Umbilical cord (tissue), 2 donors: ENCODE data around the gene IKBKE. TPM values are rescaled to one million over a fixed set of nuclear protein-coding genes. Genes with fewer than 3 reads are reported as not detected.

Experiments
- DNase-seq: peaks from one replicate; pipeline ENCODE4 v3.0.0-alpha.2; 2015; ENCODE audit warnings: low spot score
- total RNA-seq: library from RNA; depleted of rRNA; stranded (reverse); fragments of >200 nt; gene quantifications from one replicate; pipeline ENCODE4 v1.2.3, GENCODE V29; 2014; ENCODE audit warnings: low replicate concordance; ENCODE audit not compliant: insufficient read depth

IKBKE gene
- total RNA-seq, 1 donor from 2014 or later = 4.3 TPM

DNA sequence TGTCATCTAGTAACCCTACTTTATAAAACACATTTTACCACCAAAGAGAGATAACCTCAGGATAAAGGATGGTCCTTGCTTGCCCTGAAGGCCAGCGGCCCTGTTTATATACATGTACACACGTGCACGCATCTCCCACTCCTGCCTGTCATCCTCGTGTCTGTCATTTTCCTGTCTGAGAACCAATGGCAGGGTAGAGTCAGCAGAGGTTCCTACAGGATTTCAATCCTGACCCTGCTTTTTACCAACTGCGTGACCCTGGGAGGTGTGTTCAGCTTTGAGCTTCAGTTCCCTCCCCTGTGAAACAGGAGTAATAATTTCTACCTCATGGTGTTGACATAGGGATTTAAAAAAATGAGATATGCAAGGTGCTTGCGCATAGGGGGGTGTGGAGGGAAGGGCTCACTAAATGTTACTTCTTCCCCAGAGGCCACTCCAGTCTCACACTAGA lies 24.8 kb downstream of the IKBKE start:
- no peak for DNase-seq

DNA sequence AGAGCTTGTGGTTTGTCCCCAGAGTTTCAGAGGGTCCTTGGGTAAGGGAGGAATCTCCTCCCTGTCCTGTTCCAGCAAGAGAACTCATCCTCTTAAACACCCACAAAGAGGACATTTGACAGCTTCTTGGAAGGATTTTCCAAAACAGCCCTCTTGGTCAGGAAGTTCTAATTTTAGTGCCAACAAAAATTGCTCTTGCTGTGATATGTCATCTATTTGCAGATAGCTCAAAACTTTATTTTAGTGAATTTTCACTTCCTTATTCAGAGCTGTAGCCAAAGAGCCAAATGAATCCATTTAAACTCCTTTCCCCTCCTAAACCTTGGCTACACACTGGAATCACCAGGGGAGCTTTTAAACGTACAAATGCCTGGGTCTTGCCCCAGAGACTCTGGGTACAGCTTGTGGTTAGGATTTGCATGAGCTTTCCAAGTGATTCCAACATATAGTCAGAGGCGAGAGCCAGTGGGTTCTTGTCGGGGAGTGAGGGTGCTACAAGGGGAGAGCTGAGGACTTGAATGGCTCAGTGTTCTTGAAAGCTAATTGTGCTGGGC lies 25.3 kb downstream of the IKBKE start:
- DNase-seq = no peak

DNA sequence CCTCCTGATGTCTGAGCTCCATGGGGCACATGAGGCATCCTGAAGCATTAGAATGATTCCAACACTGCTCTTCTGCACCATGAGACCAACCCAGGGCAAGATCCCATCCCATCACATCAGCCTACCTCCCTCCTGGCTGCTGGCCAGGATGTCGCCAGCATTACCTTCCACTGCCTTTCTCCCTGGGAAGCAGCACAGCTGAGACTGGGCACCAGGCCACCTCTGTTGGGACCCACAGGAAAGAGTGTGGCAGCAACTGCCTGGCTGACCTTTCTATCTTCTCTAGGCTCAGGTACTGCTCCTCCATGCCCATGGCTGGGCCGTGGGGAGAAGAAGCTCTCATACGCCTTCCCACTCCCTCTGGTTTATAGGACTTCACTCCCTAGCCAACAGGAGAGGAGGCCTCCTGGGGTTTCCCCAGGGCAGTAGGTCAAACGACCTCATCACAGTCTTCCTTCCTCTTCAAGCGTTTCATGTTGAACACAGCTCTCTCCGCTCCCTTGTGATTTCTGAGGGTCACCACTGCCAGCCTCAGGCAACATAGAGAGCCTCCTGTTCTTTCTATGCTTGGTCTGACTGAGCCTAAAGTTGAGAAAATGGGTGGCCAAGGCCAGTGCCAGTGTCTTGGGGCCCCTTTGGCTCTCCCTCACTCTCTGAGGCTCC lies 26.0 kb downstream of the IKBKE start:
- DNase-seq = no peak

DNA sequence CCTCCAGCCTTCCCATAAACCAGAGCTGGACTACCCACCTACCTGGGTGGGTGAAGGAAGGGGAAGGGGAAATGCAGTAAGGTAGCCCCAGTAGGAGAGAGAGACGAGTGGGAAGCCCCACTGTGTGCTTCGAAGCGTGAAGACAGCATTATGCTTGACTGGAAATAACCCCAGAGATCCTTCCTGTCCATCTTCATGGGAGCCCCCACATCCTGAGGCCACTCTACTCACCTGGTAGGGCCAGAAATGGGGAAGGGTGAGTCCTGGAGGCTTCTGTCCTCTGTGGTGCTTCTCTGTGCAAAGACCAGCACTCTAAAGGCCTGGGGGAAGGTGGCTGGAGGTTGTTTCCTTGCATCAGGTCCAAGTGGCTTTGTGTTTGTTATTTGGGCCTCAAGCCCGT lies 27.1 kb downstream of the IKBKE start:
- DNase-seq = no peak

DNA sequence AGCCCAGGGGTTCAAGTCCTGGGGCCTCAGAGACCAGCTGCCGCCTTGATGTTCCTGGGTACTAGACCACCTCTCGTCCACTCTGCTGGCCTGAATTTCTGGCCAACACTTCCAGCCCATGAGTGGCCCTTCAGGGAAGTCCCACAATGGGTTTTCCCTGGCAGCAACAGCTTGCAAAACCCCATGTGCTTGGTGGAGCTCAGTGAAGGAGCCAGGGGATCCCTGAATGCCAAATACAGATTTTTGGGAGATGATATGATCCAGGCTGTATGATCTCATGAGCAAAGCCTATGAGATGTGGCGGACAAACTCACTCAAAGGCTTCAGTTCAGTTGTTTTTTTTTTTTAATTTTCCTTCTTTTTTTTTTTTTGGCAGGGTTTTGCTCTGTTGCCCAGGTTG lies 27.5 kb downstream of the IKBKE start:
- no peak for DNase-seq

DNA sequence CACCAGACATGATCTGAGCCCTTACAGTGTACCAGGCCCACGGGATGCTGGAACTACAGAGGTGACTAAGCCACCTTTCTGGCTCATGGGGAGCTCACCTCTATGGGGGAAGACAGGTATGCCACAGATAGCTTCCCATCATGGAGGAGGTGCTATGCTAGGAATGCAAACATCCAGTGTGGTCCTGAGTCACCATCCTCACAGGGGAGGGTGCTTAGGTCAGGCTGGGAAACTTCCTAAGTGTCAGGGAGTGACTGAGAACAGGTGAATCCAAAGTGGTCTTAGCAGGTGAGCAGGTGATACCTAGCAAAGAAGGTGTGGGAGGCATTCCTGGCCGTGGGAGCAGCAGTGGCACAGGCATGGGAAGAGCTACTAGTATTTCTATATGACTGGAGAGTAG lies 28.4 kb downstream of the IKBKE start:
- DNase-seq = no peak

DNA sequence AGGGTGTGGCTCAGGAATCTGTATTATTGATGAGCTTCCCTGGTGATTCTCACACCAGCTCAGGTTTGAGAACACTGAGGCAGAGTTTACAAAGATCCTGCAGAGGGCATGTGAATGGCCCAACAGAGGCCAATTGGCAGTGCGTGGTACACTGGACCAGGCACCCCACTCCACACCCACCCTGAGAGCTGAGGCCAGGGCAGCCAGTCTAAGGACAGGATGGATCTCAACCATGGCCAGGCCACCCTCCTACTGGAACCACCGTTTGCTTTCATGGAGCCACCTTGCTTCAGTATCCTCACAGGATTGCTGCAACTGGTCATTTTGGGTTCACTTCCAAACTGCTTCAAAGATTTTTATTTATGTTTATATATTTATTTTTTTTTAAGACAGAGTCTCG lies 29.8 kb downstream of the IKBKE start:
- DNase-seq = no peak

DNA sequence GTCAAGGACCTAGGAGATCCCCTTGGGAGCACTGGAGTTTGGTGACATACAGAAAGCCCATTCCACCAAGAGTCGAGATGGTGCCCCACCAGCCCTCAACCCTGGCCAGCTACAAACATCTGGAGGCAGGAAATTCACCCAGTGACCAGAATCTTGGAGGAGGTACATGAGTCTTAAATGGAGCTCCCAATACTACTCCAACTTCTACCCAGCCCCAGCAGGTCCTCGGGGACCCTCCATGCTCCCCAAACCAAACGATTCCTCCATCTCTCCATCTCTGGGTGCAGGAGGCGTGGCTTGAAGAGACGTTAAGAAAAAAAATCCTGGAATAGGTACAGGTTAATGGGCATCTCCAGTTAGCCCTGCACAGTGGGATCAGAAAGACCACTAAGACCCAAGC lies 31.6 kb downstream of the IKBKE start:
- DNase-seq = no peak

DNA sequence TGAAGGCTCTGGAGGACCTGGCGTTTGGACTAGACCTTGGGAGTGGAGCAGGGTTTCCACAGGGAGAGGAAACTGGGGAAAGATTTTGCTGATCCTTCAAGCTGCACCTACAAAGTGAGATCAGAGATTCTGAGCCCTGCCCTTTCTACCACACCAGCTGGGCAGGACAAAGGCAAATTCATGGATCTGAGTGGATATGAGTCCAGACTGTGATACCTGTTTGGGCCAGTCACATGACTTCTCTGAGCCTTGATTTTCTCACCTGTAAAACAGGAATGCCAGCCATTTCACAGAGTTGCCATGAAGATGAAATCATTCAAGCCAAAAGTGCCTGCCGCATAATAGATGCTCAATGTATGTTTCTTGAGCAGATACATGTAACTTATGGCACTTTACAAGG lies 32.1 kb downstream of the IKBKE start:
- no peak for DNase-seq

DNA sequence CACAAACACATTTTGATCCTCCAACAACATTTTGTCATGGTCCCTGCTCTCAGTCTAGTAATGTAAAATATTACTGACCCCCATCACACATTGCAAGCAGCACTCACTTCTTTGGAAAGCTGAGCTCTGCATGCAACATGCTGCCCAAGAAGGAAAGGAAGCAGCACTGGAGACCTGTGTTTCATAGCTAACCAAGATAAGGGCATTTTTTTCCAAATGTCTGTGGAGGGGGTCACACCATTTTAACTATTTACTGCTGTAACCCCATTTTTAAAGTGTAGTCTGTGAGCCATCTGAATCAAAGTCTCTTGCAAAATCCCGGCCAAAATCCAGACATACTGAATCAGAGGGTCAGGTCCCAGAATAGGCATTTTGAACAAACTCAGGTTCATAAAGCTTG lies 32.5 kb downstream of the IKBKE start:
- DNase-seq = peak; percentile 74

DNA sequence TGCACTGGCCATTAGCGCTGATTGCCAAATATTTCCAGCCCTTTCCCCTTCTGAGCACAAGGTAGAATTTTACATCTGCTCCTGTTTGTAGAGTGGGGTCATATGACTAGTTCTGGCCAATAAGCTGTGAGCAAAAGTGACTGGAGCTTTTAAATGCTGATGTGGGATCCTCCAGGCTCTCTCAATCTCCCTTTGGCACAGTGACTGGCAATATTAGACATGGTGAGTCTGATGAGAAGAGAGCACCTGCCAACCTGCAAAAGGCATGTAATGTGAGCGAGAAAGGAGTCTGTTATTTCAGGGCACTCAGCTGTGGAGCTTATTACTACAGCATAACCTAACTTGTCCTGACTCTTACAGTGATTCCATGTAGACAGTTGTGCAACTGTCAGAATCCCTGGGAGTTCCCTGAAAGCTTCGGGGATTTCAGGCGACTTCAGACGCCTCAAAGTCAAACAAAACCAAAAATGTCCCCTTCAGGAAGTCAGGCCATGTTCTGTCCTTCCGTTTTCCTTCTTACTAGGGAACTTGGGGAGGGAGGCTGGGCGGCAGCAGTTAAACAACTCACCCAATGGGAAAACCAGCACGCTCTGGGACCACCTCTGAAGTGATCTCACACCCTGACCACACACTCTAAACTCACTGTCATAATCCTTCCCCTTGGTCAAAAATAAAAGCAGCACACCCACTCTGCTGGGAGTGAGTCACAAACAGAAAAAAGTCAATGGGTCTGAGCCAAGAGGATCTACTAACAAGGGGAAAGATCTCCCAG lies 33.5 kb downstream of the IKBKE start:
- peak; percentile 84 for DNase-seq

DNA sequence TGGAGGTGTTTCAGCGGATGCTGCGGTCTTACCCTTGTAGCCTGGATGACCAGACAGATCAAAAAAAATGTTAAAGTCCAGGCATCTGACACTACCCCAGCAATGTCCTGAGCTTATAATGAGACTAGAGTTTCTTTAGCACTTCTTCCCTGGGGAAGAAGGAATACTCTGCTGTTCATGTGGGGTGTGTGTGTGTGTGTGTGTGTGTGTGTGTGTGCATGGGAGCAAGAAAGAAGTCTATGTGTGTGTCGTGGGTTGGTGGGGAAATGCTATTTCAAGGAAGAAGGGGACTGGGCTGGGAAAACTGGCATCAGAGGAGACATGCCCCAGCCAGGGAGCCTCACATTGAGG lies 34.1 kb downstream of the IKBKE start:
- no peak for DNase-seq

DNA sequence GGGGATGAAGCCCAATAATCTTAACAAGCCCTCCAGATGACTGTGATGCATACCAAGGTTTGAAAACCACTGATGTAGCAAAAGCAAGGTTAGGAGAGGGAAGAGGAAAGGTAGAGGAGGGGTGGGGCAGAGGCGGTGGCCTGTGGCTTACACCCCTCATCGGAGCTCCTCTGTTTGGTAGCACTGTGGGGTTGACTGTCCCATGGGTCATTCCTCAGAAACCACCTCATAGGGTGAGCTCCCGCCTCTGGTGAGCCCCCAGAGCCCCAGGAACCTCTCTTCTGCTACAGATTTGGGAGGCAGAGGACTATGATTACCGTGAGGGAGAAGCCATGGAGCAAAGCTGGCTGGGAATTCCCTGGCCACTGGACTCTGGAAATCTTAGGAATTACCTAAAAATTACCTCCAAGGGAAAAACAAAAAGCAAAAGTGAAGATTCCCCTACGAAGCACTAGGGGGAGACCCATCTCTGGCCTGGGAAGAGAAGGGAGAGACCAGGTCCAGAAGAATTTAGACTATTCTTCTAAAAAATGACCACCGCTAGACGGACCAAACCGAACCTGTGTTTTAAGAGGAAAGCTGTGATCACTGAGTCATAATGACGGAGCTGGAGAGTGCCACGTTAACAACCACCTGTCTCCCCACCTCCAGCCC lies 35.6 kb downstream of the IKBKE start:
- no peak for DNase-seq

DNA sequence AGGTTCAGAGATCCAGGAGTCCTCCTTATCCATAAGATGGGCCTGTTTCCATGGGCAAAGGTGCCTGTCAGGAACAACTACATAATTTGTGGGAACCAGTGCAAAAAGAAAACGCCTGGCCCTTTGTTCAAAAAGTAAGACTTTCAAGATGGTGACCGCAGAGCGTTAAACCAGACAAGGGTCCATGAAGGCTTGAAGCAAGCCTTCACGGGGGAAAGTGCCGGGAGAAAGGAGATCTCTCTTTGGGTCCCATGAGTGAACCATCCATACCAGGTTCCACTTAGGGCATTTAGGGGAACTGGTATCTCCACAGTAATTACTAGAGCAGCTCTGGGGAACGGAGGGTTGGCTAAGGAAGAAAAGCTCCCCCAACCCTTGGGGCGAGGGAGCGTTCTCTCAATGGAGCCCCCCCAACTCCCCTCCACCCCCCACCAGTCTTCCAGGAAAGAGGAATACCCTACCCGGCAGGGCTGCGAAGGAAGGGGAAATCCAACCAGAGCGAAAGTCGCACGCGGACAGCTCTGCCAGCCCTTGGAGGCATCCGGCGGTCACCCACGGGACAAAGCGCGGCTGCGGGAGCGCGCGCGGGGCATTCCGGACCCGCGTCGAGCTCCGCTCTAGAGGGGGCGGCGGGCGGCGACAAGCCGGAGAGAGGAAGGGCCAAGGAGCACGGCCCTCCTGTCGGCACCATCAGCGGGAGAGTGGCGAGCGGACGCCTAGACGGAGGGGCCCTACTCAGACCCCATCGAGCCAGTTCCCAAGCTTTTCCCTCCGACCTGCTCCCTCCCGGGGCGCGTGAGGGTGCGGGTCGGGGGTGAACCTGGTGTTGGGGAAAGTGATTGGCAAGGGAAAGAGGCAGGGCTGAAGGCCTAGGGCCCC lies 36.4 kb downstream of the IKBKE start:
- DNase-seq = no peak

DNA sequence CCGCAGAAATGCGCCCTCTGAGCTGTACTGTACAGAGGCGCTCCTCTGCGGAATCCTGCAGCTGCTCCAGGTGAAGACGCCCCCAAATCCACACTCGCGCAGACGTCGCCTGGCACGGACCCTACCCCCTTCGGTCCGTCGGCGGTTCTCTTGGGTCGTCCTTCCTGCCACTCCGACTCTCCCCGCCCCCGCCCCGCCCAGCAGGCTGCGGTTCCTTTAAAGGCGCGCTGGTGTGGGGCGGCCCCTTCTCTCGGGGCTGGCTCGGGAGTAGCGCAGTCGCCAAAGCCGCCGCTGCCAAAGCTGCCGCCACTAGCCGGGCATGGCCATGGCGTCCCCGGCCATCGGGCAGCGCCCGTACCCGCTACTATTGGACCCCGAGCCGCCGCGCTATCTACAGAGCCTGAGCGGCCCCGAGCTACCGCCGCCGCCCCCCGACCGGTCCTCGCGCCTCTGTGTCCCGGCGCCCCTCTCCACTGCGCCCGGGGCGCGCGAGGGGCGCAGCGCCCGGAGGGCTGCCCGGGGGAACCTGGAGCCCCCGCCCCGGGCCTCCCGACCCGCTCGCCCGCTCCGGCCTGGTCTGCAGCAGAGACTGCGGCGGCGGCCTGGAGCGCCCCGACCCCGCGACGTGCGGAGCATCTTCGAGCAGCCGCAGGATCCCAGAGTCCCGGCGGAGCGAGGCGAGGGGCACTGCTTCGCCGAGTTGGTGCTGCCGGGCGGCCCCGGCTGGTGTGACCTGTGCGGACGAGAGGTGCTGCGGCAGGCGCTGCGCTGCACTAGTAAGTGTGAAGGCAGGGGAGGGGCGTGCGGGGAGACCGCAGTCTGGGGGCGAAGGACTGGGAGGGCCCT lies 37.2 kb downstream of the IKBKE start, which contains the start of gene RASSF5:
TSS of gene RASSF5 (plus strand) at position 248 of the 846 bp plus-strand sequence. CDS start at position 320, 72 bp downstream.
- peak; percentile 78 for DNase-seq

DNA sequence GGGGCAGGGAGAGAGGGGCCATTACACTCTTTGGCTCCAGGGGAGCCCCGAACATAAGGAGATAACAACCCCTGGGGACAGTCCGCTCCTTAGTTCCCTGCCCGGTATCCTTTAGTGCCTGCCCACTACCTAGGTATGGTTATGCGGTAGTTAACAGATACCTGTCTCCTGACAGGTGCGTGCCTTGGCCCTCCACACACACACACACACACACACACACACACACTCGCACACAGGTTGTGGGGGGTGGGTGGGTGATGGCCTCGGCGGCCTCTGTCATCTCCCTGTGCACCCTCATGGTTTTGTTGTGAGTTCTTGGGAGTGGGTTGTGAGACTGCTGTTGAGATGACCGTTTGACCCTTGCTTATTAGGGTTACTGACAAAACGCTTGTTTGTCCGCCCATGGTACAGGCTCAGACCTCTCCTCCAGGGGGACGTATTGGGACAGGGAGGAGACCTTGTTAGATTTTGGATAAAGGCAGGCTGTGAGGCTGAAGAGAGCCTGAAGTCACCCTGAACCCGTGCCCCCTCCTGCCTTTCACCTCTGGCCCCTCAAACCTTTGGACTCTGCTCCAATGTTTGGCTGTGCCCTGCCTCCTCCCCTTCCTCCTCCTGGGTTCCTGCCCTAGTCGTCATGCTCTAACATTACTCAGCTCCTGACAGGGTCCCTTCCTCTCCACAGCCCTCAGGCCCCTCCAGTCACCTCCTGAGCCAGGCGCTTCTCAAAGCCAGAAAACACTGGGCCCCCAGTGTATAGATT lies 38.0 kb downstream of the IKBKE start:
- DNase-seq = no peak

DNA sequence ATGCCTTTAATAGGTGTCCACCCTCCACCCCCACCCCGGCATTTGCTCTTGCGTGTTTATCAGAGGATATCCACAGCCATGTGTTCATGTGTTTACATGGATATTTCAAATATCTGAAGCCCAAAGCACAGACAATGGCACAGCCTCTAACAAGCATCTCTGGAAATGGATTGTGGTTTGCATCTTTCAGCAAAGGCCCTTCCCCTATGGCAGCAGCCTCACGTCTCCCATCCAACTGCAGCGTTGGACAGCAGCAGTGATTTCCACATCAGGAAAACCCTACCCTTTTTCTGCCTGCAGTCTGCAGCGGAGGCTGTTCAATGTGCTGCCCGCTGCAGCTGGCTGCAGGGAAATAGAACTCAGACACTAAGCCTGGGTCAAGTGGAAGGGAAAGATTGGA lies 38.7 kb downstream of the IKBKE start:
- DNase-seq = peak; percentile 84

DNA sequence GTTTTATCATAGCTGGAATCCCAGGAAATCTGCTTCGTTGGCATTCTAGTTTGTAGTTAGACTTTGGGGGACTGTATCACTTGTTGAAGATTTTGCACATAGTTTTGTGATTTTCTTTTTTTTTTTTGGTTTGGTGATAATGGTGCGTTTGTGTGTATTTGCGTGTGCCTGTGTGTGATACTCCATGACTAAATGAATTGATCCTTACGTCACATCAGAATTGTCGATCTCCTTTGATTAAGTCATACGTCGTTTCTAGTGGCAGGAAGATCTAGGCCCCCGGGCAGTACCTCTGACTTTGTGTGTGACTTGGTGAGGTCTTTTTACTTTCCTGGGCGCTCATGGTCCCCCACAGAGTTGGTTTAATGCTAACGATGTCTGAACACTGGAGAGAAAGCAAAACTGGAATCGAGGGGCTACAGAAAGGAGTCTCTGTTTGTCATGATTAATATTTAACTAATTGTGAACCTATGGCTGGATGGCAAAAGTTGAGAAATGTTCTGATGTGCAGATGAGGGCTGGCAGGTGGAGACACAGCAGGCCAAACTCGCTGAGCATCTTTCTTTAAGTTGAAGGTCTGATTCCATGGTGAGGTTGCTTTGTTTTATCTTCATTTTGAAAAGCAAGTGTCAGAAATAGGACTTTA lies 39.5 kb downstream of the IKBKE start:
- DNase-seq = no peak

DNA sequence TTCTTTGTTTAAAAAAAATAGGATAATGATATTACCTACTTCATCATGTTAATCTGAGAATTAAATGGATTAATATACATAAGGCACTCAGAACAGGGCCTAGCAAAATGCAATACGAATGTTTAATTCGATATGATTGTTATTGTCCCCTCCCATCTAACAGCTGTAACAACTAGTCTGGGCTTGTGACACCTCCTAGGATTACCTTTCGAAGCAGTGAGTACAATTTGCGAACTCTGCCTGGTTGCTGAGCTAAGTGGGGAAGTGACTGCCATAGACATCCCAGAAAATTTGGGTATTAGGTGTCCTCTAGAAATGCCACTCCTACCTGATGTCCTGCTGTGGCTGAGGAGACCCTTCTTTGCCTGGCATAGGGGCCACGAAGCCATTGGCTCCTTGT lies 40.1 kb downstream of the IKBKE start:
- DNase-seq = no peak
